Gastrocnemius medialis (tissue), 4 donors: ENCODE data around the gene FRMD3.

Experiments
- CTCF ChIP-seq, 5 experiments: fragments of 450-650 bp in 3 of 5; fragments of 200-600 bp in 2 of 5; sonication (generic) in 2 of 5; IDR thresholded peaks in 4 of 5; conservative IDR thresholded peaks in 1 of 5; 1 replicate in 4 of 5; 2 replicates in 1 of 5; pipeline ENCODE4 v1.5.1; 2016 to 2019; ENCODE audit warnings: antibody characterized with exemption in 5 of 5, mild to moderate bottlenecking in 3 of 5, moderate library complexity in 3 of 5
- POLR2A ChIP-seq, 2 donors: fragments of 450-650 bp; IDR thresholded peaks; one replicate each; pipeline ENCODE4 v1.6.1; 2017; ENCODE audit warnings: antibody characterized with exemption in 2 of 2, mild to moderate bottlenecking in 2 of 2, moderate library complexity in 2 of 2

DNA sequence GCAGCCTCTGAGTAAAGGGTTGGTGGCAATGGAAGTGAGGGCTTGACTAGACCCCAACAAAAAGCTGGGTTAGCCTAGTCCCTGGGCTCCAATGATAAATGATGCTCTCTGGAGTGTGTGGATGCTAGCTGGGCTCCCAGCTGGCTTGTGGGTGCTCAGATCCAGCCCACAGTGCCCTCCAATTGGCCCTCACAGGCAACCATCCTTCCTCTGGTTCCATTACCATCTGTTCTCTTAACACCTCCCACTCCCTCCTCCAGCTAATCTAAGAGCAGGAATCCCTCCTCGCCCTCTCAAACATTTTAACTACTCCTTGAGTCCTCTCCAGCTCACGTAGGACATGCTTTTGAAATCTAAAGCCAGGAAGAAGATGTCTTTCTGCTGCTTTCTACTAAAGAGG lies 25.2 kb upstream of the FRMD3 start:
- TF ChIP-seq CTCF (IDR thresholded peaks at IDR 0.05 in 4 of 5, conservative IDR thresholded peaks at IDR 0.05 in 1 of 5) = no peak
- no peak for TF ChIP-seq POLR2A (IDR thresholded peaks at IDR 0.05)
